Measurements from ENCODE around the gene CEBPE.
A peak's percentile ranks its signal among the peaks of the same experiment; 100 is the strongest.
"Not testable (repeated sequence)": the region's sequence is repeated elsewhere in the genome, so short reads cannot be mapped to it uniquely, and the experiment has no call there.

Gene CEBPE

GRCh38 chr14:23121361-23121771 is 2.3 kb upstream of the CEBPE start:
- peak; percentile 52 for DNase-seq (ENCODE audit: low read depth)

DNA sequence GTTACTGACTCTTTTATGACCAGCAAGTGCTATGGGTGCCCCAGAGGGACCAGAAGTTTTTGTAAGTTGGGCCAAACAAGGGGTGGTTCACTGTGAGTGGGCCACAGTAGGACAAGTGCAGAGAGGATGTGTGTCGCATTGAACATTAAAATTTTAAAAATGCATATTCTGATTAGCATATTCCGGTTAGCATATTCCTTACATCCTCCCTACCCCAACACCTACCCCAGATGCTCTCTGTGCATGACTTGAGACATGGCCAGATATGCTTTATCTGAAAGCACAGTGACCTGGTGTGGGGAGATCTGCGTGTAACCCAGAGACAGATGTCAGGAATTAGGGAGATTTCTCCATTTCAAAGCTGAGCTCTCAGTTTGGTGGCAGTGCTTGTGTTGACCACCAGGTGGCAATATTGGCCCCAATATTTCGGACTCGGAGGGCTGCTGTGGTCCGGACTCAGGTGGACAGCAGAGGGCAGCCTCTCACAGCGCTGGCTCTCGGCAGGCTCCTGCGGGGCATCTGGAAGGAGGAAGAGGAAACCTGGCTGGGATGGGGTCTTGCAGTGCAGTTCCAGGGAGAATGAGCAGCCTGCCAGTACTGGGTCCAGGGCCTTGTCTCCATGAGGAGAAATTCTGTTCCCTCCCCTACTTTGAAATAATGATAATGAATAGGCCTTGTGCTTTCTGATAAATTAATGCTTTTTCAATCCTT is 1.6 kb upstream of the CEBPE start:
- DNase-seq (ENCODE audit: low read depth), result peak; percentile 89

DNA sequence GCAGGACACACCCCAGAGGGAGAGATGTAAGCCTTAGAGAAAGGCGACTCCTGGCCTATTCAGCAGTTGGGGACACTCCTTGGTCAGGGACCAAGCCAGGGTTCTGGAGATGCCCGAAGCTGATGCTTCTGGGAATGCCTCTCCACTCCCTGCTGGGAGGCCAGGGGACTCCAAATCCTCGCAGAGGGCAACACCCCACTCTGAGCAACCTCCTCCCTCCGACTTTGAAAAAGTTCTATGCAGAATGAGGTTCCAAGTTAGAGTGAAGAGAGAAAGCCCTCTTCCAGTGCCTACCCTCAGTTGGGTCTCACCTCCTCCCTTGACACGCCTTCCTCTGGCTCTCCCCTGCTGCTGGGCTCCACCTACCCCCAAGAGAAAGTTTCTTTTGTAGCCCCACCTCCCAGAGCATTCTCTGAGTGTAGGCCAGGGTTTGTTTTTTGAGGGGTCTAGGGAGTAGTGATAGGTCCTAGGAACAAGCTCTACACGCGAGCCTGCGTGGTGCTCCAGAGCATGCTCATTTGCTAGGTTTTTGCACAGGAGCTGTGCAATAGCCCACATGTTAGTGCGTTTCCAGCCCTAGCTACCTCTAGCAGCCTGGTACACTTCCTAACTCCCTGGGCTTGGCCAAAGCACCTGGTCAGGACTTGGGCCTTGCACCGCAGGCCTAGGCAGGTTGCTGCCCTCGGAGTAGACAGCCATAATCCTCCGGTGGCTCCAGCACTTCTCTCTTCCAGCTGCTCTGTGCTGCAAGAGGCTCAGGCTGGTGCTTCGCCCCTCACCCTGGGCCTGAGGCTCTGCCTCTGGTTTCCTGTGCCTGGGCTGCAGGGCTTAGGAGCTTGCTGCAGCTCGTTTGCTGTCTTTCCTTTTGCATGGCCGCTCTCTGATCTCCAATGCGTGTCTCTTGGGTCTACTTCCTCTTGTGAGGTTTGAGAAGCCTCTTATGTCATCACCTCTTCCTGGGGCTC is 590 bp upstream of the CEBPE start:
- DNase-seq (ENCODE audit: low read depth), result no peak

- no peak for DNase-seq (ENCODE audit: low read depth)
These were observed 1.6 kb downstream of the CEBPE start for GRCh38 chr14:23117371-23118020.

- no peak for DNase-seq (ENCODE audit: low read depth)
These were observed 3.1 kb downstream of the CEBPE start for GRCh38 chr14:23115918-23116317.

GRCh38 chr14:23115039-23115731 is 3.9 kb downstream of the CEBPE start:
- DNase-seq (ENCODE audit: low read depth), result peak; percentile 99

DNA sequence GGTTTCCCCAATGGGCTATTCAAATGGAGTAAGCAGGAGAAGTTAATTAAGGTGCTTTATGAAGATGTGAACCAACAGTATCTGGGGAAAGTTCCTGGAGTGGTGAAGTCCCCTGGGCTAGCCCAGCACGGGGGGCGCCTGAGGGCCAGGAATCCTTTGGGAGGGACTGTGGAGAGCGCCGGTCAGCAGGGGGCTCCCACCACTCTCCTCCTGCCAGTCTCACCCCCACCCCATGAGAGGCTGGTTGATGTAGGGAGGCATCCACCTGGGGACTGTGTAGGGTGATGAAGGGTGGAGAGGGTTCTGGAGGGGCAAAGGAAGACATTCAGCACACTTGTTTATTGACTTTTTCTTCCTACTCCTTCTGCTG is 4.4 kb downstream of the CEBPE start:
- DNase-seq (ENCODE audit: low read depth), result no peak

DNA sequence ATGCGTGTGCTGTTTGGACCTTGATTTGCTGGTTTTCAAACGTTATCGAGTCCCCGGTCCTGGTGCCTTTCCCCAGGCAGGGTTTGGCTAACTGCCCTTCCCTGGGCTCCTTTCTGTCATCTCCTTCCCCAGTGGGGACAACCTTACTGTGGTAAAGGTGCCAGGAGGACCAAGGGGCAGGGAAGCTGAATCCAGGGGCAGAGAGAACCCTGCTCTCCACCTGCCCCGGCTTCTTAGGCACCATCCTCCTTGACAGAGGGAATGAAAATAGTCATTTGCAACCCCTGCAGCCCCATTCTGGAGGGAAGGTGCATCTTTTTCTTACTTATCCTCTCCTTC is 5.0 kb downstream of the CEBPE start:
- no peak for DNase-seq (ENCODE audit: low read depth)

- no peak for DNase-seq (ENCODE audit: low read depth)
These were observed 5.5 kb downstream of the CEBPE start for GRCh38 chr14:23113431-23114119.

DNA sequence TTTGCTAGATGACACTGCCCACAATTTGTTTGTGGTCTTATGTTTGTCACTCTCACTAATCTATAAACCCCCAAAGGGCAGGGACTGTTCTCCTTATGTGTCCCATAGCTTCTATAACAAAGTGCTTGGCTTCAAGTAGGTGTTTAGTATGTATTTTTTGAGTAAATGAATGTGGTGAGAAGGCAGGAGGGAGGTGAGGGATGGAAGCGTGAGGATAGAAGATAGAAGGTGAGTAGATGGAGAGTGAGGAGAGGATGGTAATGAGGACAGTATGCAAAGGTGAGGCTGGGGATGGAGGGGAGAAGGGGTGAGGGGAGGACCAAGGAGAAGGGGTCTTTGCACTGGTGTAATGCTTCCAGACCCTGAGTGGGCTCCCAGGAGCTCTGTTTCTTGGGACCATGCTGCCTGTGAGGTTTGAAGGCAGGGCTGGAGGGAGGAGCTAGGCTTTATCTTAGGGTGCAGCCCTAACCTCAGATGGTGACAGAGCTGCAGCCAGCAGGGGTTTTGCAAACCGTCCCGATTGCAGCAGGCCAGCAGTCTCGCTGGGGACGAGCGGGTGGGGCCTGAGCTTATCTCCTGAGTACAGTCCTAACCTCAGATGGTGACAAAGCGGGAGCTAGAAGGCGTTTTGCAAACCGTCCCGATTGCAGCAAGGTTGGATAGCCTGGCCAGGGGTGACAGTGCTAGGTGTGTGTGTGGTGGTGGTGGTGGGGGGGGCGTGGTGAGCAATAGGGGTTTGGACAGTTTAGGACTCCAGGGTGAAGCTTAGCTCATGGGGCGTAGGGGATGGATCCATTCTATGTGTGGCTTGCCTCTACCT is 6.5 kb downstream of the CEBPE start:
- no peak for DNase-seq (ENCODE audit: low read depth)

DNA sequence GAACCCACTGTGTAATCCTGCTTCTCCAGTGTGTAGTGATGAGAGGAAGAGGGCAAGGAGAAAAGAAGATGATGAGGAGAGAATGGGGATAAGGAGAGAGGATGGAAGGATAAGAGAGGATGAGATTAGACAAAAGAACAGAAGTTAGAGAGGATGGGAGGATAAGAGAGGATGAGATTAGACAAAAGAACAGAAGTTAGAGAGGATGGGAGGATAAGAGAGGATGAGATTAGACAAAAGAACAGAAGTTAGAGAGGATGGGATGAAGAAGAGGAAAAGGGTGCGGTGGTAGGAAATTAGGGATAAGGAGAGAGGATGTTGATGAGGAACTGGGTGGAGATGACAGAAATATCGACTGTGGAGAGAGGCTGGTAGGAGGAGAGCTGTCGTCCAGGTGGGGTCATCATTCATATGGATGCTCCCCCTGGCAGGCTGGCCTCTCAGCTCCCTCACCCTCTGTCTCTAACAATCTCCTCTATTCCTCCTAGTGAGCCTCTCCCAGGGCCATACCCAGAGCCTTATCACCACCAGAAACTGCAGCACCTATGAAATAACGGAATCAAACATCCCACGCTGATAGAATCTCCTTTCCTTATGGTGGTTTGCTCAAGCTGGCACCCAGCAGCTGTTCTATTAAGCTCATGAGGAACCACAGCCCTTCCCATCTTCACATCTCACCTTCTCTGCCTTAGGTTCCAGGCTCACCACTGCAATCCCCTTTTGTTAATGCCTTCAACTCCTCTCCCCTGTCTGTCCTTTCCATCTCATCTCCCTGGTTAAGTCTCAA is 8.3 kb downstream of the CEBPE start:
- DNase-seq (ENCODE audit: low read depth), result no peak

- no peak for DNase-seq (ENCODE audit: low read depth)
These were observed 9.3 kb downstream of the CEBPE start for GRCh38 chr14:23109769-23110168.

GRCh38 chr14:23108169-23108568 is 10.9 kb downstream of the CEBPE start:
- DNase-seq (ENCODE audit: low read depth), result not testable (repeated sequence)

- not testable (repeated sequence) for DNase-seq (ENCODE audit: low read depth)
These were observed 11.4 kb downstream of the CEBPE start for GRCh38 chr14:23107620-23108019.

- no peak for DNase-seq (ENCODE audit: low read depth)
These were observed 12.4 kb downstream of the CEBPE start for GRCh38 chr14:23106747-23107045.

GRCh38 chr14:23105348-23105824 is 13.7 kb downstream of the CEBPE start:
- no peak for DNase-seq (ENCODE audit: low read depth)

GRCh38 chr14:23104591-23105347 is 14.3 kb downstream of the CEBPE start, which contains the start of gene CIROP:
Gene CIROP, minus strand, starts transcription at chr14:23104989. Its CDS starts 69 bp downstream, at chr14:23104920.
- no peak for DNase-seq (ENCODE audit: low read depth)

DNA sequence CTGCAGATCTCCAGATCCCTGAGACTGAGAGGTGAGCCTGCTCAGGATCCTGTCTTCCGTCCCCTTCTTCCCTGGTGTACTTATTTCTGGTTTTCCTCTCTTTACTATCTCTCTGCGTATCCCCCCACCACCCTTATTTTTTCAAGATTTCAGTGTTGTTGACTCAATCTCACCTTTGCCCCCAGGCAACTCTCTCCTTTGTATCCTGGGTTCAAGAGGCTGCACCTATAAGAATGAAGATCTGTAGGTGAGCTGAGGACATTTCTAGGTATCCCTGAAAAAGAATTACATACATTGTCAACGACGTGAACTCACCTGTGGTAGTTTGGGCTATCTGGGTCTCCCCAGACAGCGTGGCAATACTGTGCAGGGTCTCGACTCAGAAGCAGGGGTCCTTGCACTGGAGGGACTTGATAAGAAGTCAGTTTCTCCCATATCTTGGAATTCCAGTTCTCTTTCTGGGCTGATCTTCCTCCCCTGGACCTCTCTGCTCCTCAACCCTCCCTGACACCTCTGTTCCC is 14.9 kb downstream of the CEBPE start:
- no peak for DNase-seq (ENCODE audit: low read depth)

DNA sequence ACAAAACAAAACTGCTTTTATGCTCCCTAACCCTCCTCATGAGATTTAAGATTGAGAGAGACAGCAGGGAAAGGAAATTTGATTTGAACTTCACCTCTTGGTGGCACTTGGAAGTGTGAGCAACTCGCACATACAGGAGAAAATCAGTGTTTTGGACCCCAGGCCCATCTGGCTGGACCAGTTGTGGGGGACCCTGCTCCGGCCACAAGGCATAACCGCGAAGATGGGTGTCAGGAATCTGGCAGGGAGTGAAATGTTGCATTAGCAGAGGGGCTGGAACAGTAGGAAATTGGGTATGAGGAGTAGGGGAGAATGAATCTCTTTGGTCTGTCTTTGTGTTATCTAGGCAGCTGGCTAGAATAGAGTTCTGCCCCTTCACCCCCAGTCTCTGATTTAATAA is 15.5 kb downstream of the CEBPE start:
- no peak for DNase-seq (ENCODE audit: low read depth)
